ENCODE results near the gene TMEM50A. TPM values are rescaled to one million over a fixed set of nuclear protein-coding genes. Genes with fewer than 3 reads are reported as not detected.

TMEM50A gene
- total RNA-seq, 1 donor from 2014 or later: 95.6 TPM

DNA sequence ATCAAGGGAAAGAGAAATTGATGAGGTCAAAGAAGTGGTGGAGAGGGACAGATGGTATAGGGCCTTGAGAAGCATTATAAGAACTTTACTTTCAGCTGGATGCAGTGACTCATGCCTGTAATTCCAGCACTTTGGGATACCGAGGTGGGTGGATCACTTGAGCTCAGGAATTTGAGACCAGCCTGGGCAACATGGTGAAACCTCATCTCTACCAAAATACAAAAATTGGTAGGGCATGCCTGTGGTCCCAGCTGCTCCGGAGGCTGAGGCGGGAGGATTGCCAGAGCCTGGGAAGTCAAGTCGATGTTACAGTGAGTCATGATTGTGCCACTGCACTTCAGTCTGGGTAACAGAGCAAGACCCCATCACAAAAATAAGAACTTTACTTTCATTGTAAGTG lies 5.7 kb downstream of the TMEM50A start:
- TF ChIP-seq EZH2phosphoT487 (IDR thresholded peaks at IDR 0.05) (no peak), EZH2 (IDR thresholded peaks at IDR 0.05) (no peak)
- TF ChIP-seq, protein P1, sequence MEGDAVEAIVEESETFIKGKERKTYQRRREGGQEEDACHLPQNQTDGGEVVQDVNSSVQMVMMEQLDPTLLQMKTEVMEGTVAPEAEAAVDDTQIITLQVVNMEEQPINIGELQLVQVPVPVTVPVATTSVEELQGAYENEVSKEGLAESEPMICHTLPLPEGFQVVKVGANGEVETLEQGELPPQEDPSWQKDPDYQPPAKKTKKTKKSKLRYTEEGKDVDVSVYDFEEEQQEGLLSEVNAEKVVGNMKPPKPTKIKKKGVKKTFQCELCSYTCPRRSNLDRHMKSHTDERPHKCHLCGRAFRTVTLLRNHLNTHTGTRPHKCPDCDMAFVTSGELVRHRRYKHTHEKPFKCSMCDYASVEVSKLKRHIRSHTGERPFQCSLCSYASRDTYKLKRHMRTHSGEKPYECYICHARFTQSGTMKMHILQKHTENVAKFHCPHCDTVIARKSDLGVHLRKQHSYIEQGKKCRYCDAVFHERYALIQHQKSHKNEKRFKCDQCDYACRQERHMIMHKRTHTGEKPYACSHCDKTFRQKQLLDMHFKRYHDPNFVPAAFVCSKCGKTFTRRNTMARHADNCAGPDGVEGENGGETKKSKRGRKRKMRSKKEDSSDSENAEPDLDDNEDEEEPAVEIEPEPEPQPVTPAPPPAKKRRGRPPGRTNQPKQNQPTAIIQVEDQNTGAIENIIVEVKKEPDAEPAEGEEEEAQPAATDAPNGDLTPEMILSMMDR (IDR thresholded peaks at IDR 0.05): no peak
- no peaks in the 10 kb centered on the region for H3K27me3 Mint-ChIP-seq (ENCODE audit: insufficient read depth, low read depth)

DNA sequence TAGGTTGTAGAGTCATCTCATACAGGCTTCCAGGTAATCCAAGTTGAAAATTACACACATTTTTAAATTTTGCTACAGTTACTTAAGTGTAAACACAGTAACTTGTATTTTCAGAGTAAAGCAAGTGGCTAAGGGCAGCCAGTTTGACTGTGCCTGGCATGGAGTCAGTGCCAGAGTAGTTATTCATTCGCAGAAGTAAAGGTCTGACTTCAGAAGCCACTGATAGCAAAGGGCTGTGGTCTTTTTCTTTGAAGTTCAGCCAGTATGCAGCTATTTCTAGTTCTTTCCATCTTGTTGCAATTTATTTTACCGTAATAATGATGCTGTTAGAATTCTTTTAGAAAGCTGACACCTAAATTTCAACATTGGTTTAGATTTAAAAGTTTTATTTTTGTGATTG lies 9.4 kb downstream of the TMEM50A start:
- Mint-ChIP-seq H3K27ac (no peak overlapping the region), H3K36me3 (peaks cover 18% of the 10 kb centered on the region), H3K9me3 (no peaks in the 10 kb centered on the region), H3K4me1 (no peaks in the 10 kb centered on the region), H3K4me3 (no peak overlapping the region), H3K27me3 (ENCODE audit: insufficient read depth, low read depth) (no peaks in the 10 kb centered on the region)
- no peak overlapping the region for H3K4me2 ChIP-seq
- no peak overlapping the region for H3K9ac ChIP-seq
- no peaks in the 10 kb centered on the region for H3F3A ChIP-seq (ENCODE audit: low read depth)
- no peaks in the 10 kb centered on the region for H3K4me1 ChIP-seq
- no peak overlapping the region for H3K4me3 ChIP-seq
- H3K27me3 ChIP-seq: no peaks in the 10 kb centered on the region
- H4K20me1 ChIP-seq (ENCODE audit: low read depth): peaks cover 6% of the 10 kb centered on the region
- H3K9me3 ChIP-seq (ENCODE audit: low read depth): no peaks in the 10 kb centered on the region
- peaks cover 11% of the 10 kb centered on the region for H3K36me3 ChIP-seq
- TF ChIP-seq EZH2phosphoT487 (IDR thresholded peaks at IDR 0.05) (no peak), EZH2 (IDR thresholded peaks at IDR 0.05) (no peak)
- TF ChIP-seq, protein P1 (IDR thresholded peaks at IDR 0.05): no peak
- DNase-seq (ENCODE audit: low spot score): no peak
- no peak overlapping the region for H3K27ac ChIP-seq
- peaks cover 45% of the 10 kb centered on the region for H3K79me2 ChIP-seq (ENCODE audit: low read depth)
- no peak overlapping the region for H2AFZ ChIP-seq (replicated peaks)

More for the DNA sequence above, 5.7 kb downstream of the TMEM50A start:
- peaks cover 16% of the 10 kb centered on the region for H3K4me1 Mint-ChIP-seq
- H3K36me3 Mint-ChIP-seq: peaks cover 19% of the 10 kb centered on the region
- Histone ChIP-seq H3K9me3 (ENCODE audit: low read depth) (no peaks in the 10 kb centered on the region), H4K20me1 (ENCODE audit: low read depth) (peaks cover 18% of the 10 kb centered on the region), H3K4me1 (peaks cover 14% of the 10 kb centered on the region), H3K4me2 (no peak overlapping the region), H2AFZ (replicated peaks) (no peak overlapping the region), H3K79me2 (ENCODE audit: low read depth) (peaks cover 68% of the 10 kb centered on the region), H3K4me3 (no peak overlapping the region), H3K27ac (no peak overlapping the region), H3K27me3 (no peaks in the 10 kb centered on the region), H3K36me3 (peaks cover 6% of the 10 kb centered on the region), H3F3A (ENCODE audit: low read depth) (peaks cover 2% of the 10 kb centered on the region), H3K9ac (no peak overlapping the region)
- DNase-seq (ENCODE audit: low spot score): no peak
- H3K9me3 Mint-ChIP-seq: no peaks in the 10 kb centered on the region
- no peak overlapping the region for H3K4me3 Mint-ChIP-seq
- peak overlapping the region; percentile 31 for H3K27ac Mint-ChIP-seq

DNA sequence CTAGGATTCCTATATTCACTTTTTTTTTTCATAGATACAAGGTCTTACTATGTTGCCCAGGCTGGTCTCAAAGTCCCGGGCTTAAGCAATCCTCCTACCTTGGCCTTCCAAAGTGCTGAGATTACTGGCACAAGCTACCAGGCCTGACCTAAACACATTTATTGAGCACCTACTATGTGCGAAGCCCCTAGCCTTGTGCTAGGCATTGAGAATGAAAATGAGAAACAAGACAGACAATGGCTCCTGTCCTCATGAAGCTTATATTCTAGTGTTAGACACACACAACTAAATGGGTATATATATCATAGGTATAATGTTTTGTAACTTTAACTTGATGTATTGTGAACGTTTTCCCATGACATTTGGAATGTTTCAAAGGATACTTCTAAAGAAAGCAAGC lies 11.5 kb downstream of the TMEM50A start:
- H3K27ac Mint-ChIP-seq: no peak overlapping the region
- no peaks in the 10 kb centered on the region for H4K20me1 ChIP-seq (ENCODE audit: low read depth)

More for the DNA sequence above, 11.5 kb downstream of the TMEM50A start:
- no peak for TF ChIP-seq EZH2 (IDR thresholded peaks at IDR 0.05)
- no peak for TF ChIP-seq EZH2phosphoT487 (IDR thresholded peaks at IDR 0.05)
- TF ChIP-seq, protein P1 (IDR thresholded peaks at IDR 0.05): no peak
- H3K4me1 ChIP-seq: no peaks in the 10 kb centered on the region
- H3K27ac ChIP-seq: no peak overlapping the region
- no peaks in the 10 kb centered on the region for H3K9me3 ChIP-seq (ENCODE audit: low read depth)
- H3K79me2 ChIP-seq (ENCODE audit: low read depth): peaks cover 28% of the 10 kb centered on the region
- H3K4me1 Mint-ChIP-seq: no peaks in the 10 kb centered on the region
- no peak overlapping the region for H3K4me3 ChIP-seq
- no peak for DNase-seq (ENCODE audit: low spot score)
- peaks cover 17% of the 10 kb centered on the region for H3K36me3 ChIP-seq
- no peak overlapping the region for H3K4me3 Mint-ChIP-seq
- H3K27me3 Mint-ChIP-seq (ENCODE audit: insufficient read depth, low read depth): no peaks in the 10 kb centered on the region
- peaks cover 14% of the 10 kb centered on the region for H3K36me3 Mint-ChIP-seq
- no peaks in the 10 kb centered on the region for H3F3A ChIP-seq (ENCODE audit: low read depth)
- no peak overlapping the region for H3K4me2 ChIP-seq
- H3K9me3 Mint-ChIP-seq: no peaks in the 10 kb centered on the region
- H2AFZ ChIP-seq (replicated peaks): no peak overlapping the region
- H3K27me3 ChIP-seq: no peaks in the 10 kb centered on the region
- no peak overlapping the region for H3K9ac ChIP-seq
